Thymus (tissue), 11 donors: ENCODE data around the gene PRKN. TPM values are rescaled to one million over a fixed set of nuclear protein-coding genes. Genes with fewer than 3 reads are reported as not detected.
"Not testable (repeated sequence)": the region's sequence is repeated elsewhere in the genome, so short reads cannot be mapped to it uniquely, and the experiment has no call there.

Experiments
- DNase-seq, 9 donors: peaks; one replicate each; pipeline ENCODE4 v3.0.0-alpha.2; 2013; ENCODE audit warnings: low spot score in 9 of 9, low read depth in 6 of 9, missing footprints in 1 of 9
- H3K27ac ChIP-seq, 2 donors: one replicate each; pipeline ENCODE4 v1.5.1; 2013; ENCODE audit warnings: control low read depth in 1 of 2, low read depth in 1 of 2, low read length in 1 of 2, mild to moderate bottlenecking in 1 of 2, moderate library complexity in 1 of 2
- H3K27me3 ChIP-seq, 2 donors: one replicate each; pipeline ENCODE4 v1.5.1; 2013; ENCODE audit warnings: low read length in 1 of 2; ENCODE audit not compliant: control insufficient read depth in 2 of 2, insufficient read depth in 1 of 2
- H3K36me3 ChIP-seq, 2 donors: one replicate each; pipeline ENCODE4 v1.5.1; 2013; ENCODE audit warnings: low read length in 1 of 2, mild to moderate bottlenecking in 1 of 2, moderate library complexity in 1 of 2; ENCODE audit not compliant: control insufficient read depth in 2 of 2, insufficient read depth in 2 of 2
- H3K4me1 ChIP-seq, 2 donors: one replicate each; pipeline ENCODE4 v1.5.1; 2013; ENCODE audit warnings: low read length in 2 of 2; ENCODE audit not compliant: control insufficient read depth in 2 of 2, insufficient read depth in 2 of 2
- H3K4me3 ChIP-seq, 2 donors: one replicate each; pipeline ENCODE4 v1.5.1; 2013; ENCODE audit warnings: low read length in 2 of 2, control low read depth in 1 of 2, mild to moderate bottlenecking in 1 of 2
- H3K9me3 ChIP-seq, 2 donors: one replicate each; pipeline ENCODE4 v1.5.1; 2013; ENCODE audit warnings: low read length in 1 of 2, mild to moderate bottlenecking in 1 of 2; ENCODE audit not compliant: control insufficient read depth in 2 of 2, insufficient read depth in 1 of 2
- WGBS: extraction: QIAGEN DNeasy Blood & Tissue Kit; methylation state at CpG from one replicate; pipeline ENCODE4 v1.1.7; 2013; 5-methylcytosine and 5-hydroxymethylcytosine counted together
- polyA plus RNA-seq: library from polyadenylated mRNA; stranded (reverse); fragments of 200-250 nt; gene quantifications from one replicate; pipeline ENCODE4 v1.2.3, GENCODE V29; 2013
- total RNA-seq: library from RNA; stranded (reverse); fragments of 120-200 nt; gene quantifications from one replicate; pipeline ENCODE4 v1.2.4, GENCODE V29; 2013
- donor health status: healthy.

Gene PRKN
- total and polyA plus RNA-seq, 2 donors, result 0.48 to 0.71 TPM

DNA sequence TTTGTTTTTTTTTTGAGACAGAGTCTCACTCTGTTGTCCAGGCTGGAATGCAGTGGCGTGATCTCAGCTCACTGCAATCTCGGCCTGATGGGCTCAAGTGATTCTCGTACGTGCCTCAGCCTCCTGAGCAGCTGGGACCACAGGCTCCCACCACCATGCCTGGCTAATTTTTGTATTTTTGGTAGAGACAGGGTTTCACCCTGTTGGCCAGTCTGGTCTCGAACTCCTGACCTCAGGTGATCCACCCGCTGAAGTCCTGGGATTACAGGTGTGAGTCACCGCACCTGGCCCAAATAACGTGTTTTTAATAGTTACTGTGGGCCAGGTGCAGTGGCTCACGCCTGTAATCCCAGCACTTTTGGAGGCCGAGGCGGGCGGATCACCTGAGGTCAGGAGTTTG lies 876.1 kb downstream of the PRKN start:
- not testable (repeated sequence) for H3K27ac ChIP-seq, DNase-seq, H3K36me3 ChIP-seq, H3K9me3 ChIP-seq, H3K4me3 ChIP-seq, H3K4me1 ChIP-seq, H3K27me3 ChIP-seq
- 96% methylated on average over 12 of the region's 12 CpGs for WGBS

DNA sequence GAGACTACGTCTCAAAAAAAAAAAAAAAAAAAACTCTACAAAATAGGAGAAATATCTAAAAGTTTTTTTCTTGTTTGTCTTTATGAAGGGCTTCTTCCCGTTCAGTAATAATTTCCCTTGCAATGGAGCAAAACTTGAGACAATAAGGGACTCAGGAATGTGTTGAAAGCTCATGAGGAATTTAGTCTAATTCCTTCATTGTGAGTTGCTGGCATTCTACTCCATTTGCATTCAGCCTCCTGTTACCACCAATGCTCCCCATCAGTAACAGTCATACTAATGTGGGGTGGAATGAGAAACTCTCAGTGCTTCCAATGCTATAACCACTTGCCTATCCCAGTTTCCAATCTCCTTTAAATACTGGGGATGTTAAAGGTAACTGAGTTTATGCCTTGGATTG lies 877.0 kb downstream of the PRKN start:
- H3K36me3 ChIP-seq, result no peaks in the 10 kb centered on the region

DNA sequence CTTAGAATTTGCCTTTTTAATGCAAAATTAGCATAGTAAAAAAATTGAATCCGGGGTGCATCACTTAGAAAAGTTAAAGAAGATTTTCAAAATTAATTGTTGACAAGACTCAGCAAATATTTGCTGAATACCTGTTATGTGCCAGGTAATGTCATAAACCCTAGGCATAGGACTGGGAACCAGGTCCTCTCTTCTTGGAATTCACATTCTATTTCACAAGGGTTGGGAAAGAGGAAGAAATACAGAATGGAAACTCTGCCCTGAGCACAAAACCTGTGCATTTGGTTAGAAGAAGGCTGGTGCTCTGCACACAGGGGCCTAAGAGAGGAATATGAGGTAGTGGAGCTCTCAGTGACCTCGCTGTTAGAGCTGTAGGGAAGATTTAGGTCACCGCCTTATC lies 879.9 kb downstream of the PRKN start:
- no peaks in the 10 kb centered on the region for H3K9me3 ChIP-seq
- H3K4me3 ChIP-seq, result no peak overlapping the region
- no peaks in the 10 kb centered on the region for H3K27me3 ChIP-seq
- 92% methylated on average over 3 of the region's 3 CpGs for WGBS
- H3K27ac ChIP-seq, result no peak overlapping the region
- no peaks in the 10 kb centered on the region for H3K4me1 ChIP-seq
- H3K36me3 ChIP-seq, result no peaks in the 10 kb centered on the region
- no peak for DNase-seq

More for the DNA sequence above, 877.0 kb downstream of the PRKN start:
- no peaks in the 10 kb centered on the region for H3K27me3 ChIP-seq
- H3K27ac ChIP-seq, result no peak overlapping the region
- no peaks in the 10 kb centered on the region for H3K4me1 ChIP-seq
- H3K9me3 ChIP-seq, result no peaks in the 10 kb centered on the region
- H3K4me3 ChIP-seq, result no peak overlapping the region
- no peak for DNase-seq
- 97% methylated on average over 2 of the region's 2 CpGs for WGBS

DNA sequence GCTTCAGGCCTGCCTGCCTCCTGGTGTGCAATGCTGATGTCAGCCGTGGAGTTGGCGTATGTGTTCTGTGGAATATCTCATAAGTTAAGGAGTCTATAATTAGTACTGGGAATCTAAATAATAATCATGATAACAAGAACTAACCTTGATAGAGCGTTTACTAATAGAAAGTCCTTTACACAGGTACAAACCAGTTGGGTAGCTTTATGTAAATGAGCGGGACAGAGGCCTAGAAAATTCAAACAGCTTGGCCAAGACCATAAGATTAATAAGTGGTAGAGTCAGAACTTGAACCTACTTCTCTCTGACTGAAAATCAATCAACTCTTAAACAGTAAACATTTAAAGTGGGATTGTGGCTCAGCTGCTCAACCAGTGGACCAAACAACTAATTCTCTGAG lies 882.8 kb downstream of the PRKN start:
- no peaks in the 10 kb centered on the region for H3K4me1 ChIP-seq
- WGBS, result 83% methylated on average over 4 of the region's 4 CpGs
- H3K4me3 ChIP-seq, result no peak overlapping the region
- no peak for DNase-seq
- H3K27ac ChIP-seq, result no peak overlapping the region
- no peaks in the 10 kb centered on the region for H3K27me3 ChIP-seq
- H3K9me3 ChIP-seq, result no peaks in the 10 kb centered on the region
- H3K36me3 ChIP-seq, result no peaks in the 10 kb centered on the region

DNA sequence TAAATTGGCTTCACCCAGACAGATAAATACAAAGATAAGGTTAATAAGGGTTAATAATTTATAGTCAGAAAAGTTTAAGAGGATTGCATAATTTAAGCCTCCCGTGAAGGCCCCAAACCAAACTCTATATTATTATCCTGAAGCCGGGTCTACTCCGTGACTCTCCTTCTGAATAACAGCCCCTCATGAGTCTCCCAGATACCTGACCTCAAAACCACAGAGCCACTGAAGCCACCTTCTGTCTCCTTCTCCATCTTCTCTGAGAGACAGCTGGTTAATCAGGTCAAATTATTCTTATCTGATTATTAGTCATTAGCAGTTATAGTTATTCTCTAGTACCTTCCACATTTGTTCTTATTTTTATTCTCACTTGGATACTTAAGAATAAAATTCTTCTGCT lies 884.5 kb downstream of the PRKN start:
- no peak overlapping the region for H3K27ac ChIP-seq
- H3K4me1 ChIP-seq, result peaks cover 0 to 7% of the 10 kb centered on the region in 2 donors
- H3K36me3 ChIP-seq, result no peaks in the 10 kb centered on the region
- H3K27me3 ChIP-seq, result no peaks in the 10 kb centered on the region
- H3K9me3 ChIP-seq, result no peaks in the 10 kb centered on the region
- 66% methylated on average over 3 of the region's 3 CpGs for WGBS
- H3K4me3 ChIP-seq, result no peak overlapping the region
- DNase-seq, result no peak

DNA sequence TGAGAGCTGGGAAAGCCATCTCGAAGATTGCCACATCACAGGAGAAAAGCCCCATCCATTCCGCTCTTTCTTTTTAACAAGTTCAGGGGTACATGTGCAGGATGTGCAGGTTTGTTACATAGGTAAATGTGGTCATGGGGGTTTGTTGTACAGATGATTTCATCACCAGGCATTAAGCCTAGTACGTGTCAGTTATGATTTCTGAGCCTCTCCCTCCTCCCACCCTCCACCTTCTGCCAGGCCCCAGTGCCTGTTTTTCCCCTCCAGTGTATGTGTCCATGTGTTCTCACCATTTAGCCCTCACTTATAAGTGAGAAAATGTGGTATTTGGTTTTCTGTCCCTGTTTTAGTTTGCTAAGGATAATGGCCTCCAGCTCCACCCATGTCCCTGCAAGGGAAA lies 887.2 kb downstream of the PRKN start:
- Histone ChIP-seq H3K27ac (no peak overlapping the region), H3K36me3 (no peaks in the 10 kb centered on the region), H3K4me3 (no peak overlapping the region), H3K27me3 (no peaks in the 10 kb centered on the region), H3K9me3 (no peaks in the 10 kb centered on the region), H3K4me1 (peaks cover 0 to 7% of the 10 kb centered on the region in 2 donors)
- no peak for DNase-seq
- 86% methylated on average over 3 of the region's 3 CpGs for WGBS

DNA sequence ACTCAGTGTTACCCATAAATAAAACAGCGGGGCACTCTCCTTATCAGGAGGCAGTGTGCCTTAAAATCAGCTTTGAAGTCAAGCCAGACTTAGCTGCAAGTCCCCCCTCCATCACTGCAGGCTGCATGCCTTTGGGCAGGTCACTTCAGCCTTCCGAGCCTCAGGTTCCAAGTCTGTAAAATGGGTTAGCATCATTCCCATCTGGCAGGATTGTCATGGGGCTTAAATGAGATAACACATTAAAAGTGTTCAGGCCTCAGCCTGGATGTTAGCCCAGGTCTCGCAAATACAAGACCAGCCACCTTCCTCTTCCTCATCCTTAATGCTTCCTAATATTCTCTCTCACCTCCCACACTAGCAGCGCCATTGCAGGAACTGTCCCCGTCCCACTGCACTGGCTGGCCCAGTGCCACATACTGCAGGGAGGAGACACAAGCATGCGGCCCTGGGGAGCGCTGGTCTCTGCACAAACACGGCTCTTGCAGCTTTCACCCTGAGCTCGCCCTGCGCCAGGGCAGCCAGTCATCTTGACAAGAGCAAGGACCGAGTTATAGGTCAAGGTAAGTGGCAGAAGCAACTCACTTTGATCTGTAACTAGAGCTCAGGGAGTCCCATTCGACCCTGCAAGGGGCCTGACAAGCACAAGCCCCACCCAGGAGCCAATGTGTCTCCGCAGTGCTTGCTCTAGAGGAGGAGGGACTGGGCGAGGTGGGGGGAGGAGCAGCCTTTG lies 889.1 kb downstream of the PRKN start:
- Histone ChIP-seq H3K4me3 (no peak overlapping the region), H3K4me1 (peaks cover 0 to 7% of the 10 kb centered on the region in 2 donors), H3K27me3 (no peaks in the 10 kb centered on the region), H3K27ac (no peak overlapping the region), H3K36me3 (no peaks in the 10 kb centered on the region), H3K9me3 (no peaks in the 10 kb centered on the region)
- no peak for DNase-seq
- 90% methylated on average over 14 of the region's 14 CpGs for WGBS

DNA sequence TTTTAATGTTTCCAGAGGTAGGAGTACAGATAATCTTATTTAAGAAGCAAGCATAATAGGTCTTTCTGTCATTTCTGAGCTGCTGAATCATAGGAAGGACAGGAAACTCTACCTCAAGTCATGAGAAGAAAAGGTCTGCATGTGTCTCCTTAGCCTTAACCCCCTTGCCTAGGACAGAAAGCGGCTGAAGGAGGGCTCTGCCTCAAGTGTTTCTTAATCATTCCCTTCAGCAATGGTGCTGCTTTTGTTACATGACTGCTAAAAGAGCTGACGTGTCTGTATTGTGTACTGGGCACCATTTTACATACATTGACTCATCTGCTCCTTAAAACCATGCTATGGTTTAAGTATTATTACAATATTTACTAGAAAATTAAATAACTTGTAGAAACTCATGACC lies 889.7 kb downstream of the PRKN start:
- DNase-seq, result no peak
- Histone ChIP-seq H3K36me3 (no peaks in the 10 kb centered on the region), H3K4me1 (peaks cover 0 to 7% of the 10 kb centered on the region in 2 donors), H3K4me3 (no peak overlapping the region), H3K27ac (no peak overlapping the region), H3K27me3 (no peaks in the 10 kb centered on the region), H3K9me3 (no peaks in the 10 kb centered on the region)
- 80% methylated on average over 2 of the region's 2 CpGs for WGBS

DNA sequence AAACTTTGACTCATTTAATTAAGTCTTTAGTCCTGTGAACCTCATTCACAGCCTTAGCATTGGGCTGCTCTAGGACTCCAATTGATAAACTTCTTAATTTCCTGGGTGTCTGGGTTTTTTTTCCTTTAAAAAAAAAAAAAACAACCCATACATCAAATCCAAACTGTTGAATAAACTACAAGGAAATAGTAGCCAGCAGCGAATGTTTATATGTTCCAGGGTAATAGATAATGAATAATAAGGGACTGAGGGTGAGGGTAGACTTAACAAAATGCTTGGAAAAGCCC lies 890.2 kb downstream of the PRKN start:
- Histone ChIP-seq H3K4me3 (no peak overlapping the region), H3K9me3 (no peaks in the 10 kb centered on the region), H3K4me1 (peaks cover 0 to 7% of the 10 kb centered on the region in 2 donors), H3K27ac (no peak overlapping the region), H3K36me3 (no peaks in the 10 kb centered on the region), H3K27me3 (no peaks in the 10 kb centered on the region)
- DNase-seq, result no peak
- WGBS, result 91% methylated on average over 1 of the region's 1 CpG
